ENCODE measurements around the gene SCAF8. TPM values are rescaled to one million over a fixed set of nuclear protein-coding genes. Genes with fewer than 3 reads are reported as not detected.
A peak's percentile ranks its signal among the peaks of the same experiment; 100 is the strongest.
"Not testable (repeated sequence)": the region's sequence is repeated elsewhere in the genome, so short reads cannot be mapped to it uniquely, and the experiment has no call there.

The SCAF8 gene
- total RNA-seq, 5 donors from 2014 or later (not counting 1 experiment from before 2014, with no cell fraction given) = 53.1 to 61.1 (median 55.2) TPM

DNA sequence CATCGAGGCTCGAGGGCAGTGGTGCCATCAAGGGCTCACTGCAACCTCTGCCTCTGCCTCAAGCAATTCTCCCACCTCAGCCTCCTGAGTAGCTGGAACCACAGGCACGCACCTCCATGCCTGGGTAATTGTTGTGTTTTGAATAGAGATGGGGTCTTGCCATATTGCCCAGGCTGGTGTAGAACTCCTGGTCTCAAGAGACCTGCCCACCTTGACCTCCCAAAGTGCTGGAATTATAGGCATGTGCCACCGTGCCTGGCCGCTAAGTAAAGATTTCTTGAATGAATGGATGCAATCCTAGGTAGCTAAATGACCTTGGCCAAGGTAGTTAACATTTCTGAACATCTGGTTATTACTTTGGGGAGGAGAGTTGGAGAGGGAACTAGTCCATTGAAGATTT, 7.4 kb downstream of the SCAF8 start:
- no peaks in the 10 kb centered on the region for H3K27me3 ChIP-seq (replicated peaks in 1 of 2; ENCODE audit: control insufficient read depth in 2 of 2, extremely low read depth in 1 of 2, insufficient read depth in 2 of 2, low read length in 1 of 2)
- Mint-ChIP-seq H3K4me1 (peaks cover 79 to 95% (median 89%) of the 10 kb centered on the region in 3 donors), H3K36me3 (peaks cover 26% of the 10 kb centered on the region), H3K9me3 (no peaks in the 10 kb centered on the region), H3K27me3 (no peaks in the 10 kb centered on the region), H3K27ac (no peak overlapping the region), H3K4me3 (peak overlapping the region in 1 of 3 donors; percentile 29)
- H3K27ac ChIP-seq (ENCODE audit: low read length) = no peak overlapping the region
- DNase-seq (no peak), ATAC-seq (replicated peaks in 1 of 4) (no peak)
- H3K36me3 ChIP-seq (ENCODE audit: control insufficient read depth in 2 of 2, extremely low read depth in 1 of 2, insufficient read depth in 1 of 2, low read length in 1 of 2) = peaks cover 0 to 4% of the 10 kb centered on the region in 2 donors
- no peaks in the 10 kb centered on the region for H3K9me3 ChIP-seq
- no peak overlapping the region for H3K4me3 ChIP-seq (ENCODE audit: control insufficient read depth in 1 of 2, extremely low read depth in 1 of 2, low read length in 1 of 2)
- peaks cover 7 to 32% of the 10 kb centered on the region in 2 experiments for H3K4me1 ChIP-seq (ENCODE audit: control insufficient read depth in 1 of 2, extremely low read depth in 1 of 2, insufficient read depth in 2 of 2, low read length in 2 of 2)
- POLR2A ChIA-PET = interaction anchor here in 1 of 2 donors (1.1 kb wide), 1 partner anchor 12 kb away, joined by 6 read pairs; no protein-coding TSS in a partner anchor
- CTCF ChIA-PET = interaction anchor here (0.6 to 0.9 kb wide), 2 partner anchors 65 kb away, joined by 3 to 5 read pairs; no protein-coding TSS in a partner anchor
- WGBS (ENCODE audit: insufficient coverage) = 100% methylated on average over 1 of the region's 5 CpGs

DNA sequence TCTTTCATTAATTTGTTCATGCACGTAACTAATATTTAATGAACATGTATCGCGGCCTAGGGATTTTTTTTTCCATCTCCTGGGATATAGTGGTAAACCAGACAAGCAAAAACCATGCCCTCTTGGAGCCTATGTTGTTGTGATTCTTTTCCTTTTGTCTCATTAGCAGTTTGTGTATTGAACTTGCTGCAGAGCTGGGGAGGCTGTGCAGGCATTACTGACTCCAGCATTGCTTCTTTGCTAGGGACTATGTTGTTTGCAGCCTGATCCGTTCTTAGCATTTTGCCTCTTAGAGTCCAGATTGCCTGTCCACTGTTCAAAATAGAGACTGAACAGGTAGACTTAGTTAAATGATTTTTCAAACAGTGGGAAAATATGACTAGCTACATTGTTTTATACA, 9.7 kb downstream of the SCAF8 start:
- Mint-ChIP-seq H3K9me3 (no peaks in the 10 kb centered on the region), H3K27ac (no peak overlapping the region), H3K27me3 (no peaks in the 10 kb centered on the region), H3K36me3 (peaks cover 26% of the 10 kb centered on the region), H3K4me3 (no peak overlapping the region), H3K4me1 (peaks cover 83 to 95% (median 91%) of the 10 kb centered on the region in 3 donors)
- peaks cover 5 to 28% of the 10 kb centered on the region in 2 experiments for H3K4me1 ChIP-seq (ENCODE audit: control insufficient read depth in 1 of 2, extremely low read depth in 1 of 2, insufficient read depth in 2 of 2, low read length in 2 of 2)
- no peak for DNase-seq
- CTCF ChIA-PET = interaction anchor here in 1 of 2 donors (1.1 kb wide), 1 partner anchor 13 kb away, joined by 3 read pairs; no protein-coding TSS in a partner anchor
- no peak for ATAC-seq (replicated peaks in 1 of 4)
- no peak overlapping the region for H3K27ac ChIP-seq (ENCODE audit: low read length)
- H3K36me3 ChIP-seq (ENCODE audit: control insufficient read depth in 2 of 2, extremely low read depth in 1 of 2, insufficient read depth in 1 of 2, low read length in 1 of 2) = peaks cover 0 to 4% of the 10 kb centered on the region in 2 donors
- H3K9me3 ChIP-seq = no peaks in the 10 kb centered on the region
- POLR2A ChIA-PET = interaction anchor here in 1 of 2 donors (0.5 kb wide), 1 partner anchor 14 kb away, joined by 9 read pairs; no protein-coding TSS in a partner anchor
- WGBS (ENCODE audit: insufficient coverage) = 100% methylated on average over 1 of the region's 4 CpGs
- no peaks in the 10 kb centered on the region for H3K27me3 ChIP-seq (replicated peaks in 1 of 2; ENCODE audit: control insufficient read depth in 2 of 2, extremely low read depth in 1 of 2, insufficient read depth in 2 of 2, low read length in 1 of 2)
- H3K4me3 ChIP-seq (ENCODE audit: control insufficient read depth in 1 of 2, extremely low read depth in 1 of 2, low read length in 1 of 2) = no peak overlapping the region

DNA sequence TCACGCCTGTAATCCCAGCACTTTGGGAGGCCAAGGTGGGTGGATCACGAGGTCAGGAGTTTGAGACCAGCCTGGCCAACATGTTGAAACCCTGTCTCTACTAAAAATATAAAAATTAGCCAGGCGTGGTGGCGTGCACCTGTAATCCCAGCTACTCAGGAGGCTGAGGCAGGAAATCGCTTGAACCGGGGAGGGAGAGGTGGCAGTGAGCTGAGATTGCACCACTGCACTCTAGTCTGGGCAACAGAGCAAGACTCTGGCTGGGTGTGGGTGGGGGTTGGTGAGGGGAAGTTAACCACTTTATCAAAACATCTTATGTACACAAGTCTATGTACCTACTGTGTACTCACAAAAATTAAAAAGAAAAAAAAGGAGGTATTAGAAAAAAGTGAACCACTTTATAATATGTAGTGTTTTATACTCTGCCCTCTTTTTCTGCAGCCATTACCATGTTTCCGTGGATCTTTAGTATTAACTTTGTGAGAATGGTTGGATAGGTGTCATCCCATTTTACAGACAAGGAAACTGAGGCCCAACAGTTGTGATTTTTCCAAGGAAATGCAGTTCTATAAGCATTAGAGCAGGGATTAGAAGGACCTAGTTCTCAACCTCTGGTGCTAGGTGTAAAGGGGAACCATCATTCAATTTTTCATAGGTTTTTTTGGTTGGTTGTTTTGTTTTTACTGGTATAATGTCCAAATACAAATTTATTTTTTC, 11.0 kb downstream of the SCAF8 start:
- H3K4me3 Mint-ChIP-seq; H3K27ac ChIP-seq (ENCODE audit: low read length); ATAC-seq (replicated peaks in 1 of 4); DNase-seq; H3K9me3 Mint-ChIP-seq; H3K27me3 ChIP-seq (replicated peaks in 1 of 2; ENCODE audit: control insufficient read depth in 2 of 2, extremely low read depth in 1 of 2, insufficient read depth in 2 of 2, low read length in 1 of 2); POLR2A ChIA-PET; H3K27me3 Mint-ChIP-seq; H3K27ac Mint-ChIP-seq; H3K9me3 ChIP-seq; H3K36me3 ChIP-seq (ENCODE audit: control insufficient read depth in 2 of 2, extremely low read depth in 1 of 2, insufficient read depth in 1 of 2, low read length in 1 of 2); H3K4me3 ChIP-seq (ENCODE audit: control insufficient read depth in 1 of 2, extremely low read depth in 1 of 2, low read length in 1 of 2): not testable (repeated sequence)
- H3K4me1 Mint-ChIP-seq = peaks cover 77 to 94% (median 90%) of the 10 kb centered on the region in 3 donors
- CTCF ChIA-PET = interaction anchor here (1.1 kb wide), 2 partner anchors 11 to 1717 kb away, joined by 3 read pairs; no protein-coding TSS in a partner anchor
- WGBS (ENCODE audit: insufficient coverage) = 92% methylated on average over 2 of the region's 7 CpGs
- H3K36me3 Mint-ChIP-seq = peaks cover 28% of the 10 kb centered on the region
- peaks cover 5 to 26% of the 10 kb centered on the region in 2 experiments for H3K4me1 ChIP-seq (ENCODE audit: control insufficient read depth in 1 of 2, extremely low read depth in 1 of 2, insufficient read depth in 2 of 2, low read length in 2 of 2)

DNA sequence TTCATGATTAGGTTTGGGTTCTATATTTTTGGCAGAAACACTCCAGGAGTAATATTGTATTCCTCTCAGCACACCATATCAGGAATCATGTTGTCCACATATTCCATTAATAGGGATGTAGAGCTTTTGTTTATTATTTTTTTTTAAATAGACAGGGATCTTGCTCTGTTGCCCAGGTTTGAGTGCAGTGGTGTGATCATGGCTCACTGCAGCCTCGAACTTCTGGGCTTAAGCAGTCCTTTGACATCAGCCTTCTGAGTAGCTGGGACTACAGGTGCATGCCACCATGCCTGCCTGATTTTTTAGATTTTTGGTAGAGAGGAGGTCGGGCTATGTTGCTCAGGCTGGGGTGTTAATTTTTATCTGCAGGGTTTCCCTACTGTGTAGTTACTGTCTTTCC, 12.0 kb downstream of the SCAF8 start:
- H3K4me1 ChIP-seq (ENCODE audit: control insufficient read depth in 1 of 2, extremely low read depth in 1 of 2, insufficient read depth in 2 of 2, low read length in 2 of 2) = peaks cover 6 to 30% of the 10 kb centered on the region in 2 experiments
- ATAC-seq (replicated peaks in 1 of 4) (no peak), DNase-seq (no peak)
- POLR2A ChIA-PET = interaction anchor here in 1 of 2 donors (0.5 kb wide), 1 partner anchor 413 kb away, joined by 3 read pairs; no protein-coding TSS in a partner anchor
- peaks cover 28% of the 10 kb centered on the region for H3K36me3 Mint-ChIP-seq
- H3K4me3 ChIP-seq (ENCODE audit: control insufficient read depth in 1 of 2, extremely low read depth in 1 of 2, low read length in 1 of 2) = no peak overlapping the region
- H3K9me3 ChIP-seq = no peaks in the 10 kb centered on the region
- CTCF ChIA-PET = no interaction called here
- peak overlapping the region in 2 of 3 donors; percentile 0 to 35 for H3K4me3 Mint-ChIP-seq
- H3K27me3 ChIP-seq (replicated peaks in 1 of 2; ENCODE audit: control insufficient read depth in 2 of 2, extremely low read depth in 1 of 2, insufficient read depth in 2 of 2, low read length in 1 of 2) = no peaks in the 10 kb centered on the region
- no peaks in the 10 kb centered on the region for H3K9me3 Mint-ChIP-seq
- no peaks in the 10 kb centered on the region for H3K27me3 Mint-ChIP-seq
- peaks cover 77 to 94% (median 90%) of the 10 kb centered on the region in 3 donors for H3K4me1 Mint-ChIP-seq
- 50% methylated on average over 1 of the region's 2 CpGs for WGBS (ENCODE audit: insufficient coverage)
- H3K27ac Mint-ChIP-seq = no peak overlapping the region
- H3K27ac ChIP-seq (ENCODE audit: low read length) = no peak overlapping the region
- H3K36me3 ChIP-seq (ENCODE audit: control insufficient read depth in 2 of 2, extremely low read depth in 1 of 2, insufficient read depth in 1 of 2, low read length in 1 of 2) = no peaks in the 10 kb centered on the region

DNA sequence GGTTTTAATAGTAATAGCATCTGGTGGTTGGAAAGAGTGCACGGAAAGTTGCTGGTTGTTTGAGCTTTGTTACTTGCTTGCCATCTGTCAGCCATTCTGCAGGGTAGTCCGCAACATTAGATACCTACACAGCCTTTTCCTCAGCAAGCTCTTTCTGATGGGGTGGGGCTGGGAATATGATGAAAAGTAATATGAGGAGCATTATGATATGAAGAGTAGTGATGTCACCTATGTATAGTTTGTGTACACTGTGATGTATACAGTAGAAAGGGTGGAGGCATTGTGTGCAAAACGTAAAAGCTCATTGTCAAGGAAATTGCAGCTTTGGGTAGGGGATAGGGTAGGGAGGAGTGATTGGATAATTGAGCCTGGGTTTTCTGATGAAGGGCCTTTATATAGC, 16.1 kb downstream of the SCAF8 start:
- POLR2A ChIA-PET = interaction anchor here in 1 of 2 donors (0.5 to 1.0 kb wide), 3 partner anchors 9 to 20 kb away, joined by 3 to 4 read pairs (median 4); no protein-coding TSS in a partner anchor
- no peaks in the 10 kb centered on the region for H3K9me3 ChIP-seq
- peaks cover 79 to 85% (median 84%) of the 10 kb centered on the region in 3 donors for H3K4me1 Mint-ChIP-seq
- DNase-seq (no peak), ATAC-seq (replicated peaks in 1 of 4) (no peak)
- CTCF ChIA-PET = interaction anchor here (0.6 to 1.3 kb wide), 2 partner anchors 74 to 120 kb away, joined by 5 to 7 read pairs; no protein-coding TSS in a partner anchor
- peak overlapping the region in 1 of 3 donors; percentile 4 for H3K4me3 Mint-ChIP-seq
- H3K27ac Mint-ChIP-seq = no peak overlapping the region
- peaks cover 20% of the 10 kb centered on the region for H3K36me3 Mint-ChIP-seq
- no peak overlapping the region for H3K27ac ChIP-seq (ENCODE audit: low read length)
- H3K27me3 ChIP-seq (replicated peaks in 1 of 2; ENCODE audit: control insufficient read depth in 2 of 2, extremely low read depth in 1 of 2, insufficient read depth in 2 of 2, low read length in 1 of 2) = no peaks in the 10 kb centered on the region
- H3K27me3 Mint-ChIP-seq = no peaks in the 10 kb centered on the region
- H3K4me1 ChIP-seq (ENCODE audit: control insufficient read depth in 1 of 2, extremely low read depth in 1 of 2, insufficient read depth in 2 of 2, low read length in 2 of 2) = peaks cover 5 to 31% of the 10 kb centered on the region in 2 experiments
- 100% methylated on average over 1 of the region's 3 CpGs for WGBS (ENCODE audit: insufficient coverage)
- no peaks in the 10 kb centered on the region for H3K9me3 Mint-ChIP-seq
- H3K4me3 ChIP-seq (ENCODE audit: control insufficient read depth in 1 of 2, extremely low read depth in 1 of 2, low read length in 1 of 2) = no peak overlapping the region
- no peaks in the 10 kb centered on the region for H3K36me3 ChIP-seq (ENCODE audit: control insufficient read depth in 2 of 2, extremely low read depth in 1 of 2, insufficient read depth in 1 of 2, low read length in 1 of 2)

DNA sequence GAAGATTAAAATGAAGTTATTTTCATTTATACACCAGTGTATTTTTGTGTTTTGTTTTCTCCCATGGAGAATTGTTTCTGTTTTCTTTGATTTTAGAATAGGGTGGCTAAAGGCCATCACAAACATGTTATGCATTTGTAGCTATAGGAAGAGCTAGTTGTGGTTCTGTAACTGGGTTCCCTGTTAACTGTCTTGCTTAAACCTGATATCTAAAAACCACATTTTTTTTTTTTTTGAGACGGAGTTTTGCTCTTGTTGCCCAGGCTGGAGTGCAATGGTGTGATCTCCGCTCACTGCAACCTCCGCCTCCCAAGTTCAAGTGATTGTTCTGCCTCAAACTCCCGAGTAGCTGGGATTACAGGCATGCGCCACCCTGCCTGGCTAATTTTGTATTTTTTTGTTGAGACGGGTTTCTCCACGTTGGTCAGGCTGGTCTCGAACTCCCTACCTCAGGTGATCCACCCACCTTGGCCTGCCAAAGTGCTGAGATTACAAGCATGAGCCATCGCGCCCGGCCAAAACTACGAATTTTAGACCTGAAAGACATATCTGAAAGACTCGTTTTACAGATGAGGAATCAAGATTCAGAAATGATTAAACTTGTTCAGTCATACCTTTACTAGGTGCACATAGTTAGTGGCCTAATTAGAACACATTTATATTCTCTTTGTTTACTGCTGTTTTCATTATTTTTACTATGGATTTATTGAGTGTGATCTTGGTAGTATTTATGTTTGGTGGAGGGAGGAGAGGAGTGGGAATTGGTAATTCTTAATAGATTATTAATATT, 18.0 kb downstream of the SCAF8 start:
- ChIA-PET CTCF (interaction anchor here (0.6 to 1.0 kb wide), 2 partner anchors 35 to 55 kb away, joined by 3 read pairs; no protein-coding TSS in a partner anchor), POLR2A (no interaction called here)
- H3K27ac Mint-ChIP-seq = peak overlapping the region; percentile 27 to 55
- Histone ChIP-seq H3K27ac (ENCODE audit: low read length) (no peak overlapping the region), H3K9me3 (no peaks in the 10 kb centered on the region), H3K36me3 (ENCODE audit: control insufficient read depth in 2 of 2, extremely low read depth in 1 of 2, insufficient read depth in 1 of 2, low read length in 1 of 2) (no peaks in the 10 kb centered on the region), H3K4me1 (ENCODE audit: control insufficient read depth in 1 of 2, extremely low read depth in 1 of 2, insufficient read depth in 2 of 2, low read length in 2 of 2) (peaks cover 3 to 26% of the 10 kb centered on the region in 2 experiments), H3K4me3 (ENCODE audit: control insufficient read depth in 1 of 2, extremely low read depth in 1 of 2, low read length in 1 of 2) (no peak overlapping the region), H3K27me3 (replicated peaks in 1 of 2; ENCODE audit: control insufficient read depth in 2 of 2, extremely low read depth in 1 of 2, insufficient read depth in 2 of 2, low read length in 1 of 2) (no peaks in the 10 kb centered on the region)
- DNase-seq = no peak
- H3K27me3 Mint-ChIP-seq = no peaks in the 10 kb centered on the region
- 75% methylated on average over 4 of the region's 13 CpGs for WGBS (ENCODE audit: insufficient coverage)
- H3K4me3 Mint-ChIP-seq = peak overlapping the region in 1 of 3 donors; percentile 23
- no peaks in the 10 kb centered on the region for H3K9me3 Mint-ChIP-seq
- peaks cover 18% of the 10 kb centered on the region for H3K36me3 Mint-ChIP-seq
- ATAC-seq (replicated peaks in 1 of 4) = no peak
- H3K4me1 Mint-ChIP-seq = peaks cover 76 to 82% (median 80%) of the 10 kb centered on the region in 3 donors
